CD4-positive, alpha-beta T cell (primary cell): ENCODE data around the gene PARPBP. TPM values are rescaled to one million over a fixed set of nuclear protein-coding genes. Genes with fewer than 3 reads are reported as not detected.

Source experiments
- ATAC-seq: fragments of 200-7000 bp; cut with Tn5 transposase; one replicate; pipeline ENCODE4 v1.10.0; 2022; ENCODE audit warnings: mild to moderate bottlenecking; ENCODE audit not compliant: poor library complexity
- CTCF ChIA-PET: fragments of 350-600 bp; sonication (Branson Sonifier 250); formaldehyde crosslinking; loops from one replicate; lab custom pipeline; 2021; ENCODE audit warnings: antibody characterized with exemption, inconsistent platforms; lab: Charles Lee
- POLR2A ChIA-PET: fragments of 350-600 bp; sonication (Branson Sonifier 250); formaldehyde crosslinking; loops from one replicate; lab custom pipeline; 2021; ENCODE audit warnings: antibody characterized with exemption, inconsistent platforms; lab: Charles Lee
- DNase-seq, 14 experiments: peaks; one replicate each; pipeline ENCODE4 v3.0.0-alpha.2; 2013 to 2020; ENCODE audit warnings: mixed read lengths in 2 of 14
- H3K27ac ChIP-seq, 2 donors: one replicate each; pipeline versions ENCODE4 v1.5.1 to v1.7.0; 2013; ENCODE audit warnings: low read length in 2 of 2, low read depth in 1 of 2, mild to moderate bottlenecking in 1 of 2
- H3K27me3 ChIP-seq, 2 experiments: 1 replicate in 1 of 2; 2 replicates in 1 of 2; pipeline versions ENCODE4 v1.6.1 to v1.7.0; 2013; ENCODE audit warnings: low read length in 2 of 2, control low read depth in 1 of 2, mild to moderate bottlenecking in 1 of 2, moderate library complexity in 1 of 2; ENCODE audit not compliant: insufficient read depth in 2 of 2, control insufficient read depth in 1 of 2
- H3K36me3 ChIP-seq: one replicate; pipeline ENCODE4 v1.6.1; 2013; ENCODE audit warnings: low read length, control low read depth; ENCODE audit not compliant: insufficient read depth
- H3K4me1 ChIP-seq: one replicate; pipeline ENCODE4 v1.6.1; 2013; ENCODE audit warnings: low read length, control low read depth; ENCODE audit not compliant: insufficient read depth
- H3K4me3 ChIP-seq: one replicate; pipeline ENCODE4 v1.5.1; 2013; ENCODE audit warnings: mild to moderate bottlenecking, low read length, moderate library complexity
- H3K9me3 ChIP-seq, 2 experiments: 1 replicate in 1 of 2; 2 replicates in 1 of 2; pipeline versions ENCODE4 v1.6.1 to v1.7.0; 2013; ENCODE audit warnings: low read length in 2 of 2, mild to moderate bottlenecking in 2 of 2, control low read depth in 1 of 2, moderate library complexity in 1 of 2; ENCODE audit not compliant: control insufficient read depth in 1 of 2, insufficient read depth in 1 of 2
- H3K27ac Mint-ChIP-seq: one replicate; pipeline ENCODE4 v1.8.0; 2020; ENCODE audit warnings: mixed read lengths
- H3K27me3 Mint-ChIP-seq: one replicate; pipeline ENCODE4 v1.8.0; 2021; ENCODE audit warnings: mixed read lengths
- H3K36me3 Mint-ChIP-seq: one replicate; pipeline ENCODE4 v1.8.0; 2021; ENCODE audit warnings: low read depth, mixed read lengths
- H3K4me1 Mint-ChIP-seq: one replicate; pipeline ENCODE4 v1.8.0; 2021; ENCODE audit warnings: low read depth, mixed read lengths
- H3K4me3 Mint-ChIP-seq: one replicate; pipeline ENCODE4 v1.8.0; 2020; ENCODE audit warnings: mild to moderate bottlenecking, mixed read lengths
- H3K9me3 Mint-ChIP-seq: one replicate; pipeline ENCODE4 v1.8.0; 2020; ENCODE audit warnings: mixed read lengths
- CTCF ChIP-seq: fragments of 200-600 bp; IDR thresholded peaks from one replicate; pipeline ENCODE4 v1.8.0; 2022; ENCODE audit warnings: antibody characterized with exemption, mild to moderate bottlenecking
- intact Hi-C, 2 experiments: fragments of 100-400 bp; cut with DNase I in 1 of 2; cut with micrococcal nuclease in 1 of 2; formaldehyde crosslinking; loops; one replicate each; pipeline versions ENCODE4 v1.15.1 to v1.9.0; 2023 to 2025; cut with DNase I, micrococcal nuclease
- total RNA-seq, 174 experiments: library from RNA in 2 of 174; stranded (reverse) in 2 of 174; gene quantifications; one replicate each; pipeline ENCODE4 v1.2.3 and lab custom pipeline; 2021 to 2026

The PARPBP gene
- total RNA-seq, 2 experiments from 2014 or later: 1.1 to 1.5 TPM

- POLR2A ChIA-PET: no interaction called here
Observed at GRCh38 chr12:102204025-102204424, 84.0 kb downstream of the PARPBP start.

GRCh38 chr12:102215992-102216691 is 96.2 kb downstream of the PARPBP start:
- CTCF ChIA-PET: interaction anchor here (0.9 kb wide), 1 partner anchor 17 kb away, joined by 3 read pairs; no protein-coding TSS in a partner anchor
- no peaks in the 10 kb centered on the region for H3K4me1 ChIP-seq
- no peaks in the 10 kb centered on the region for H3K36me3 ChIP-seq
- ATAC-seq: no peak
- no peak for TF ChIP-seq CTCF
- no peak overlapping the region for H3K27ac Mint-ChIP-seq
- no peaks in the 10 kb centered on the region for H3K4me1 Mint-ChIP-seq
- intact Hi-C loops: no loop called here
- no peaks in the 10 kb centered on the region for H3K9me3 Mint-ChIP-seq
- no peak overlapping the region for H3K27ac ChIP-seq
- H3K36me3 Mint-ChIP-seq: no peaks in the 10 kb centered on the region
- POLR2A ChIA-PET: no interaction called here
- H3K9me3 ChIP-seq: no peaks in the 10 kb centered on the region
- no peak for DNase-seq
- H3K4me3 ChIP-seq: no peak overlapping the region
- H3K4me3 Mint-ChIP-seq: no peak overlapping the region
- no peaks in the 10 kb centered on the region for H3K27me3 Mint-ChIP-seq
- no peaks in the 10 kb centered on the region for H3K27me3 ChIP-seq

More at GRCh38 chr12:102204025-102204424, 84.0 kb downstream of the PARPBP start:
- H3K9me3 ChIP-seq: peaks cover 0 to 7% of the 10 kb centered on the region in 2 experiments
- H3K36me3 ChIP-seq: no peaks in the 10 kb centered on the region
- H3K27me3 ChIP-seq: no peaks in the 10 kb centered on the region
- no peaks in the 10 kb centered on the region for H3K4me1 ChIP-seq
- Mint-ChIP-seq H3K36me3 (no peaks in the 10 kb centered on the region), H3K4me1 (no peaks in the 10 kb centered on the region), H3K27me3 (no peaks in the 10 kb centered on the region), H3K4me3 (no peak overlapping the region), H3K27ac (no peak overlapping the region), H3K9me3 (peaks cover 7% of the 10 kb centered on the region)
- no peak for DNase-seq
- no peak for TF ChIP-seq CTCF
- CTCF ChIA-PET: no interaction called here
- ATAC-seq: no peak
- no peak overlapping the region for H3K4me3 ChIP-seq
- no peak overlapping the region for H3K27ac ChIP-seq
- intact Hi-C loops: no loop called here

GRCh38 chr12:102220736-102221135 is 100.8 kb downstream of the PARPBP start:
- ATAC-seq: no peak
- Histone ChIP-seq H3K9me3 (no peaks in the 10 kb centered on the region), H3K27me3 (no peaks in the 10 kb centered on the region), H3K4me3 (no peak overlapping the region), H3K27ac (no peak overlapping the region), H3K4me1 (no peaks in the 10 kb centered on the region), H3K36me3 (no peaks in the 10 kb centered on the region)
- TF ChIP-seq CTCF: no peak
- CTCF ChIA-PET: no interaction called here
- no peak for DNase-seq
- Mint-ChIP-seq H3K4me3 (no peak overlapping the region), H3K27me3 (no peaks in the 10 kb centered on the region), H3K4me1 (no peaks in the 10 kb centered on the region), H3K9me3 (no peaks in the 10 kb centered on the region), H3K36me3 (no peaks in the 10 kb centered on the region), H3K27ac (no peak overlapping the region)
- POLR2A ChIA-PET: no interaction called here
- intact Hi-C loops: no loop called here
